ENCODE results near the gene SPOCK2.
"Not testable (repeated sequence)": the region's sequence is repeated elsewhere in the genome, so short reads cannot be mapped to it uniquely, and the experiment has no call there.

DNA sequence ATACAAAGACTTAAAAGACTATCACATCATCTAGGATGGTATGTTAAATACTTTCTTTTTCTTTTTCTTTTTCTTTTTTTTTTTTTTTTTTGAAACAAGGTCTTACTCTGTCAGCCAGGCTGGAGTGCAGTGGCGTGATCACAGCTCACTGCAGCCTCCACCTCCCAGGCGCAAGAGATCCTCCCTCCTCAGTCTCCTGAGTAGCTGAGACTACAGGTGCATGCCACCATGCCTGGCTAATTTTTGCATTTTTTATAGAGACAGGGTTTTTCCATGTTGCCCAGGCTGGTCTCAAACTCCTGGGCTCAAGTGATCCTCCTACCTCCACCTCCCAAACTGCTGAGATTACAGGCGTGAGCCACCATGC, 19.6 kb upstream of the SPOCK2 start:
- TF ChIP-seq CTCF (conservative IDR thresholded peaks at IDR 0.05; ENCODE audit: low read depth, low read length); EZH2 (IDR thresholded peaks at IDR 0.05; ENCODE audit: borderline replicate concordance, low read depth, low read length, poor library complexity, severe bottlenecking): not testable (repeated sequence)
